ENCODE data around the gene RNF166. TPM values are rescaled to one million over a fixed set of nuclear protein-coding genes. Genes with fewer than 3 reads are reported as not detected.

The RNF166 gene
- total and polyA plus RNA-seq, 2 of the 13 experiments (the other 11 are each of a cell fraction or from before 2014, with no cell fraction given) = 21.4 to 23.0 TPM

DNA sequence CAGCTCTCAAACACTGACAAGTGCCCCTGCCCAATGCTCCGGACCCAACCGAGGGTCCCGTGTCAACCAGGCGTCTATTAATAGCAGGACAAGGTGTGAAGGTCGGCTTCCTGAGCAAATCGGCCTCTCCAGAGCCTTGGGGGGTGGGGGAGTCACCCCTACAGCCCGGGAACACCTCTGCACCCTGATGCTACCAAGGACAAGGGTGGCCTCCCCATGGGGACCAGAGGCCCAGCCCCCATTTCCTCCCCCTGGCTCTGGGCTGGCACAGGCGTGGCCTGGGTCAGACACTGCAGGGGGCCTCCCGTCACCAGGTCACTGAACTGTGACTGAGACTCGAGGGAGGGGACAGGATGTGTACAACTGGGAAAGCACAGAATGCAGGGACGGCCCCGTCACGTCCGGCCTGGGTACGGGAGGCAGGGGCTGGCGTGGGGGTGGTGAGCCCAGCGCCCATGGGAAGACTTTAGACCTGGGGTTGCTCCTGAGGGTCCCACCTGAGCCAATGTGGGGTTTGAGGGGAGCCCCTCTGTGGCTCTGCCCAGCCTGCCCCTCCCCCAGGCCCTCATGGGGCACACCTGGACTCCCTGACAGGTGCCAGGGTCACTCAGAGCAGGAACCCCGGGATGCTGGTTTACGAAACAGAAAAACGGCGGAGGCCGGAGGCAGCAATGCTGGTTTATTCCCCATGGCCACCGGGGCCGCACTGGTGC, 54.8 kb downstream of the RNF166 start (continued):
- 0 out of 2 replicates have a peak, but pooled peaks have one; percentile 45 for TF ChIP-seq ZNF512 (CRISPR knock-in tag; IDR thresholded peaks at IDR 0.05)
- TF ChIP-seq, protein P1, sequence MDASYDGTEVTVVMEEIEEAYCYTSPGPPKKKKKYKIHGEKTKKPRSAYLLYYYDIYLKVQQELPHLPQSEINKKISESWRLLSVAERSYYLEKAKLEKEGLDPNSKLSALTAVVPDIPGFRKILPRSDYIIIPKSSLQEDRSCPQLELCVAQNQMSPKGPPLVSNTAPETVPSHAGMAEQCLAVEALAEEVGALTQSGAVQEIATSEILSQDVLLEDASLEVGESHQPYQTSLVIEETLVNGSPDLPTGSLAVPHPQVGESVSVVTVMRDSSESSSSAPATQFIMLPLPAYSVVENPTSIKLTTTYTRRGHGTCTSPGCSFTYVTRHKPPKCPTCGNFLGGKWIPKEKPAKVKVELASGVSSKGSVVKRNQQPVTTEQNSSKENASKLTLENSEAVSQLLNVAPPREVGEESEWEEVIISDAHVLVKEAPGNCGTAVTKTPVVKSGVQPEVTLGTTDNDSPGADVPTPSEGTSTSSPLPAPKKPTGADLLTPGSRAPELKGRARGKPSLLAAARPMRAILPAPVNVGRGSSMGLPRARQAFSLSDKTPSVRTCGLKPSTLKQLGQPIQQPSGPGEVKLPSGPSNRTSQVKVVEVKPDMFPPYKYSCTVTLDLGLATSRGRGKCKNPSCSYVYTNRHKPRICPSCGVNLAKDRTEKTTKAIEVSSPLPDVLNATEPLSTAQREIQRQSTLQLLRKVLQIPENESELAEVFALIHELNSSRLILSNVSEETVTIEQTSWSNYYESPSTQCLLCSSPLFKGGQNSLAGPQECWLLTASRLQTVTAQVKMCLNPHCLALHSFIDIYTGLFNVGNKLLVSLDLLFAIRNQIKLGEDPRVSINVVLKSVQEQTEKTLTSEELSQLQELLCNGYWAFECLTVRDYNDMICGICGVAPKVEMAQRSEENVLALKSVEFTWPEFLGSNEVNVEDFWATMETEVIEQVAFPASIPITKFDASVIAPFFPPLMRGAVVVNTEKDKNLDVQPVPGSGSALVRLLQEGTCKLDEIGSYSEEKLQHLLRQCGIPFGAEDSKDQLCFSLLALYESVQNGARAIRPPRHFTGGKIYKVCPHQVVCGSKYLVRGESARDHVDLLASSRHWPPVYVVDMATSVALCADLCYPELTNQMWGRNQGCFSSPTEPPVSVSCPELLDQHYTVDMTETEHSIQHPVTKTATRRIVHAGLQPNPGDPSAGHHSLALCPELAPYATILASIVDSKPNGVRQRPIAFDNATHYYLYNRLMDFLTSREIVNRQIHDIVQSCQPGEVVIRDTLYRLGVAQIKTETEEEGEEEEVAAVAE (CRISPR knock-in tag; IDR thresholded peaks at IDR 0.05; ENCODE audit: borderline replicate concordance) = no peak; the same call in none of the 2 replicates
- TF ChIP-seq MAZ (IDR thresholded peaks at IDR 0.05; ENCODE audit: borderline replicate concordance, low read depth, low read length) = peak; percentile 61; the same call in 1 of the 2 replicates
- peak; percentile 91 for TF ChIP-seq MAZ (CRISPR knock-in tag; IDR thresholded peaks at IDR 0.05; ENCODE audit: low read depth)
- TF ChIP-seq, protein P2, sequence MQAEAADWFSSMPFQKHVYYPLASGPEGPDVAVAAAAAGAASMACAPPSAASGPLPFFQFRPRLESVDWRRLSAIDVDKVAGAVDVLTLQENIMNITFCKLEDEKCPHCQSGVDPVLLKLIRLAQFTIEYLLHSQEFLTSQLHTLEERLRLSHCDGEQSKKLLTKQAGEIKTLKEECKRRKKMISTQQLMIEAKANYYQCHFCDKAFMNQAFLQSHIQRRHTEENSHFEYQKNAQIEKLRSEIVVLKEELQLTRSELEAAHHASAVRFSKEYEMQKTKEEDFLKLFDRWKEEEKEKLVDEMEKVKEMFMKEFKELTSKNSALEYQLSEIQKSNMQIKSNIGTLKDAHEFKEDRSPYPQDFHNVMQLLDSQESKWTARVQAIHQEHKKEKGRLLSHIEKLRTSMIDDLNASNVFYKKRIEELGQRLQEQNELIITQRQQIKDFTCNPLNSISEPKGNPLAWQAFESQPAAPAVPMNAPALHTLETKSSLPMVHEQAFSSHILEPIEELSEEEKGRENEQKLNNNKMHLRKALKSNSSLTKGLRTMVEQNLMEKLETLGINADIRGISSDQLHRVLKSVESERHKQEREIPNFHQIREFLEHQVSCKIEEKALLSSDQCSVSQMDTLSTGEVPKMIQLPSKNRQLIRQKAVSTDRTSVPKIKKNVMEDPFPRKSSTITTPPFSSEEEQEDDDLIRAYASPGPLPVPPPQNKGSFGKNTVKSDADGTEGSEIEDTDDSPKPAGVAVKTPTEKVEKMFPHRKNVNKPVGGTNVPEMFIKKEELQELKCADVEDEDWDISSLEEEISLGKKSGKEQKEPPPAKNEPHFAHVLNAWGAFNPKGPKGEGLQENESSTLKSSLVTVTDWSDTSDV (CRISPR knock-in tag; IDR thresholded peaks at IDR 0.05) = no peak
- TF ChIP-seq ZNF75D (CRISPR knock-in tag; IDR thresholded peaks at IDR 0.05; ENCODE audit: borderline replicate concordance) = no peak
- peak; percentile 82; the same call in 1 of the 2 replicates for TF ChIP-seq ZNF547 (CRISPR knock-in tag; IDR thresholded peaks at IDR 0.05)
- peak; percentile 17; the same call in 1 of the 2 replicates for TF ChIP-seq ZNF264 (CRISPR knock-in tag; IDR thresholded peaks at IDR 0.05)
- no peak for TF ChIP-seq ZNF782 (CRISPR knock-in tag; IDR thresholded peaks at IDR 0.05; ENCODE audit: borderline replicate concordance)
- no peak for TF ChIP-seq SIX1 (CRISPR knock-in tag; IDR thresholded peaks at IDR 0.05; ENCODE audit: borderline replicate concordance)
- no peak for TF ChIP-seq ZNF10 (CRISPR knock-in tag; IDR thresholded peaks at IDR 0.05; ENCODE audit: borderline replicate concordance, low read depth)
- peak; percentile 91 for TF ChIP-seq FOXO1 (CRISPR knock-in tag; IDR thresholded peaks at IDR 0.05)
- TF ChIP-seq, protein P3, sequence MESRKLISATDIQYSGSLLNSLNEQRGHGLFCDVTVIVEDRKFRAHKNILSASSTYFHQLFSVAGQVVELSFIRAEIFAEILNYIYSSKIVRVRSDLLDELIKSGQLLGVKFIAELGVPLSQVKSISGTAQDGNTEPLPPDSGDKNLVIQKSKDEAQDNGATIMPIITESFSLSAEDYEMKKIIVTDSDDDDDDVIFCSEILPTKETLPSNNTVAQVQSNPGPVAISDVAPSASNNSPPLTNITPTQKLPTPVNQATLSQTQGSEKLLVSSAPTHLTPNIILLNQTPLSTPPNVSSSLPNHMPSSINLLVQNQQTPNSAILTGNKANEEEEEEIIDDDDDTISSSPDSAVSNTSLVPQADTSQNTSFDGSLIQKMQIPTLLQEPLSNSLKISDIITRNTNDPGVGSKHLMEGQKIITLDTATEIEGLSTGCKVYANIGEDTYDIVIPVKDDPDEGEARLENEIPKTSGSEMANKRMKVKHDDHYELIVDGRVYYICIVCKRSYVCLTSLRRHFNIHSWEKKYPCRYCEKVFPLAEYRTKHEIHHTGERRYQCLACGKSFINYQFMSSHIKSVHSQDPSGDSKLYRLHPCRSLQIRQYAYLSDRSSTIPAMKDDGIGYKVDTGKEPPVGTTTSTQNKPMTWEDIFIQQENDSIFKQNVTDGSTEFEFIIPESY (CRISPR knock-in tag; IDR thresholded peaks at IDR 0.05) = peak; percentile 71; the same call in 1 of the 2 replicates
- TF ChIP-seq SNRNP70 (IDR thresholded peaks at IDR 0.05; ENCODE audit: low read depth, low read length) = no peak
- TF ChIP-seq ZBTB46 (CRISPR knock-in tag; IDR thresholded peaks at IDR 0.05; ENCODE audit: borderline replicate concordance) = peak; percentile 78; the same call in 1 of the 2 replicates
